Tibial nerve (tissue), 4 donors: ENCODE measurements around the gene TMEM63B.

Experiments
- CTCF ChIP-seq, 5 experiments: fragments of 200-600 bp in 3 of 5; fragments of 450-650 bp in 2 of 5; sonication (generic) in 3 of 5; IDR thresholded peaks; one replicate each; pipeline ENCODE4 v1.5.1; 2016 to 2019; ENCODE audit warnings: antibody characterized with exemption in 5 of 5, mild to moderate bottlenecking in 3 of 5, moderate library complexity in 2 of 5
- EP300 ChIP-seq, 2 donors: sonication (generic); formaldehyde crosslinking; IDR thresholded peaks; one replicate each; pipeline ENCODE4 v1.6.1; 2017; ENCODE audit warnings: antibody characterized with exemption in 2 of 2, mild to moderate bottlenecking in 1 of 2
- POLR2A ChIP-seq, 2 donors: fragments of 450-650 bp; IDR thresholded peaks; one replicate each; pipeline ENCODE4 v1.6.1; 2017; ENCODE audit warnings: antibody characterized with exemption in 2 of 2, mild to moderate bottlenecking in 2 of 2, moderate library complexity in 2 of 2

- TF ChIP-seq EP300 (IDR thresholded peaks at IDR 0.05) (no peak), POLR2A (IDR thresholded peaks at IDR 0.05) (no peak), CTCF (IDR thresholded peaks at IDR 0.05) (no peak)
Observed at GRCh38 chr6:44126320-44127149, 819 bp upstream of the TMEM63B start.
